Measurements from ENCODE around the gene MORN1. TPM values are rescaled to one million over a fixed set of nuclear protein-coding genes. Genes with fewer than 3 reads are reported as not detected.

The MORN1 gene
- polyA plus RNA-seq, 1 donor (not counting 4 experiments of a cell fraction or from before 2014, with no cell fraction given), result 2.1 TPM

DNA sequence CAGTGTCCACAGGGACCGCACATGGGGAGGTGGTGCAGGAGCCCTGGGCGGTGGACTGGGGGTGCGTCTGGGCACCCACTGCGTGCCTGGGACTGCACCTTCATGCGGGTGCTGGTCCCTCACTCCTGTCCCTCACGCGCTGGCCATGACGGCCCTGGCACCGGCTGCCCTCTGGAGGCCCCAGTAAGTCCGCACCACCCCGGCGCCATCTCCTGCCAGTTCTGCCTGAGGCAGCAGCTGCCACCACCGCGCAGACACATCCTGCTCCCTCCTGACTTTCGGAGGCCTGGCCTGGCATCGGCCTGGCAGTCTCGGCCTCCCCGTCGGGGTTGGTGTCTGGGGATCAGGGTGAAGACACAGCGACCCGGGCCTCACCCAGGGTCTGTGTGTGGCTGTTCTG is 64.8 kb downstream of the MORN1 start:
- Histone ChIP-seq H4K20me1 (ENCODE audit: control insufficient read depth, extremely low read depth, insufficient read depth, low read length) (no peaks in the 10 kb centered on the region), H3K27ac (ENCODE audit: control insufficient read depth, insufficient read depth, low read length) (no peak overlapping the region), H3K4me3 (ENCODE audit: control insufficient read depth in 2 of 3, extremely low read depth in 1 of 3, insufficient read depth in 2 of 3, low read depth in 1 of 3, low read length in 3 of 3) (no peak overlapping the region), H3K9me1 (ENCODE audit: control insufficient read depth, extremely low read depth, insufficient read depth, low read length) (no peaks in the 10 kb centered on the region), H2AFZ (ENCODE audit: control insufficient read depth, low read length) (no peak overlapping the region), H3K79me2 (ENCODE audit: control insufficient read depth, insufficient read depth, low read length) (no peaks in the 10 kb centered on the region), H3K4me1 (ENCODE audit: control insufficient read depth, extremely low read depth, insufficient read depth, low read length) (peaks cover 11% of the 10 kb centered on the region), H3K36me3 (ENCODE audit: control insufficient read depth in 2 of 2, extremely low read depth in 1 of 2, insufficient read depth in 2 of 2, low read length in 2 of 2) (no peaks in the 10 kb centered on the region), H3K27me3 (ENCODE audit: control insufficient read depth, extremely low read depth, insufficient read depth, low read length) (peaks cover 43% of the 10 kb centered on the region), H3K4me2 (ENCODE audit: control insufficient read depth, extremely low read depth, insufficient read depth, low read depth, low read length) (no peak overlapping the region), H3K9ac (ENCODE audit: control insufficient read depth, extremely low read depth, insufficient read depth, low read length) (no peak overlapping the region), H3K9me3 (ENCODE audit: control insufficient read depth, low read depth, low read length) (no peaks in the 10 kb centered on the region)
- FAIRE-seq (no peak), DNase-seq (ENCODE audit: low read depth, low spot score) (no peak)
- TF ChIP-seq EZH2 (IDR thresholded peaks at IDR 0.05; ENCODE audit: low read length), result no peak
- TF ChIP-seq, protein P1, sequence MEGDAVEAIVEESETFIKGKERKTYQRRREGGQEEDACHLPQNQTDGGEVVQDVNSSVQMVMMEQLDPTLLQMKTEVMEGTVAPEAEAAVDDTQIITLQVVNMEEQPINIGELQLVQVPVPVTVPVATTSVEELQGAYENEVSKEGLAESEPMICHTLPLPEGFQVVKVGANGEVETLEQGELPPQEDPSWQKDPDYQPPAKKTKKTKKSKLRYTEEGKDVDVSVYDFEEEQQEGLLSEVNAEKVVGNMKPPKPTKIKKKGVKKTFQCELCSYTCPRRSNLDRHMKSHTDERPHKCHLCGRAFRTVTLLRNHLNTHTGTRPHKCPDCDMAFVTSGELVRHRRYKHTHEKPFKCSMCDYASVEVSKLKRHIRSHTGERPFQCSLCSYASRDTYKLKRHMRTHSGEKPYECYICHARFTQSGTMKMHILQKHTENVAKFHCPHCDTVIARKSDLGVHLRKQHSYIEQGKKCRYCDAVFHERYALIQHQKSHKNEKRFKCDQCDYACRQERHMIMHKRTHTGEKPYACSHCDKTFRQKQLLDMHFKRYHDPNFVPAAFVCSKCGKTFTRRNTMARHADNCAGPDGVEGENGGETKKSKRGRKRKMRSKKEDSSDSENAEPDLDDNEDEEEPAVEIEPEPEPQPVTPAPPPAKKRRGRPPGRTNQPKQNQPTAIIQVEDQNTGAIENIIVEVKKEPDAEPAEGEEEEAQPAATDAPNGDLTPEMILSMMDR (optimal IDR thresholded peaks at IDR 0.05 in 1 of 3, IDR thresholded peaks at IDR 0.05 in 1 of 3, conservative IDR thresholded peaks at IDR 0.05 in 1 of 3; ENCODE audit: extremely low read depth in 1 of 3, insufficient read depth in 2 of 3, low read length in 3 of 3), result no peak
- dilution Hi-C loops (cut with MboI; ENCODE audit: extremely low pct_ligation_motif_present, low sequenced_read_pairs), result no loop called here

DNA sequence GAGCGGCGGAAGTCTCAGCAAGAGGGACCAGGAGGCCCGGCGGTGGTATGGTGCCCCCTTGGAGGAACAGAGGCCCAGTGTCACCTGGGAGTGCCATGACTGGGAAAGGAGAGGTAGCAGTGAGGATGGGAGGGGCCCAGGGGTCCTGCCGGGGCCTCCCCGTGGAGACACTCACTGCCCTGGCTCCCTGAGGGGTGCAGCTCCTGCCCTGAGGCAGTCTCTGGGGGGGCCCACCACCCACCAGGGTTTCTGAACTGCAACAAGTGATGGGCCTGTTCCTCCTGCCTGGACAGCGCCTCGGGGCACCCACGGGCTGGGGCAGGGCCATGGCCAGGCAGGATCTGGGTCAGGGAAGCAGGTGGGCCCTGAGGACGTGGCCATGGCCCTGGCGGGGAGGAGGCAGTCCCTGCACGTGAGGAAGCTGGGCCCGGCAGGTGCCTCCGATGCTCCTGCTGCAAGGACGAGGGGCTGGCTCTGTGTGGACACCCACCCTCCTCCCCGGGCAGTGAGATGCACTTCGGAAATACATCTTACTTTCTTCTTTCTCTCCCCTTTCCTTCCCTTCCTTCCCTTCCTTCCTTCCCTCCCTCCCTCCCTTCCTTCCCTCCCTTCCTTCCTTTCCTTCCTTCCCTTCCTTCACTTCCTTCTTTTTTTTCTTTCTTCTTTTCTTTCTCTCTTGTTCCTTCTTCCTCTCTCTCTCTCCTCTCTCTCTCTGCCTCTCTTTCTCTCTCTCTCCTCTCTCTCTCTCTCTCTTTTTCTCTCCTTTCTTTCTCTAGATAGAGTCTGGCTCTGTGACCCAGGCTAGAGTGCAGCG is 66.6 kb downstream of the MORN1 start:
- H3K9ac ChIP-seq (ENCODE audit: control insufficient read depth, extremely low read depth, insufficient read depth, low read length), result no peak overlapping the region
- no peak for TF ChIP-seq EZH2 (IDR thresholded peaks at IDR 0.05; ENCODE audit: low read length)
- TF ChIP-seq, protein P1 (optimal IDR thresholded peaks at IDR 0.05 in 1 of 3, IDR thresholded peaks at IDR 0.05 in 1 of 3, conservative IDR thresholded peaks at IDR 0.05 in 1 of 3; ENCODE audit: extremely low read depth in 1 of 3, insufficient read depth in 2 of 3, low read length in 3 of 3), result no peak
- no peak overlapping the region for H3K4me3 ChIP-seq (ENCODE audit: control insufficient read depth in 2 of 3, extremely low read depth in 1 of 3, insufficient read depth in 2 of 3, low read depth in 1 of 3, low read length in 3 of 3)
- no peaks in the 10 kb centered on the region for H4K20me1 ChIP-seq (ENCODE audit: control insufficient read depth, extremely low read depth, insufficient read depth, low read length)
- no peaks in the 10 kb centered on the region for H3K9me3 ChIP-seq (ENCODE audit: control insufficient read depth, low read depth, low read length)
- dilution Hi-C loops (cut with MboI; ENCODE audit: extremely low pct_ligation_motif_present, low sequenced_read_pairs), result no loop called here
- H3K27ac ChIP-seq (ENCODE audit: control insufficient read depth, insufficient read depth, low read length), result no peak overlapping the region
- no peak overlapping the region for H2AFZ ChIP-seq (ENCODE audit: control insufficient read depth, low read length)
- DNase-seq (ENCODE audit: low read depth, low spot score) (no peak), FAIRE-seq (no peak)
- peaks cover 42% of the 10 kb centered on the region for H3K27me3 ChIP-seq (ENCODE audit: control insufficient read depth, extremely low read depth, insufficient read depth, low read length)
- H3K79me2 ChIP-seq (ENCODE audit: control insufficient read depth, insufficient read depth, low read length), result no peaks in the 10 kb centered on the region
- no peaks in the 10 kb centered on the region for H3K9me1 ChIP-seq (ENCODE audit: control insufficient read depth, extremely low read depth, insufficient read depth, low read length)
- no peak overlapping the region for H3K4me2 ChIP-seq (ENCODE audit: control insufficient read depth, extremely low read depth, insufficient read depth, low read depth, low read length)
- H3K36me3 ChIP-seq (ENCODE audit: control insufficient read depth in 2 of 2, extremely low read depth in 1 of 2, insufficient read depth in 2 of 2, low read length in 2 of 2), result no peaks in the 10 kb centered on the region
- peaks cover 7% of the 10 kb centered on the region for H3K4me1 ChIP-seq (ENCODE audit: control insufficient read depth, extremely low read depth, insufficient read depth, low read length)
